Left hindlimb (tissue), 1 donor: ENCODE results near the gene SCYGR8.
"Not testable (repeated sequence)": the region's sequence is repeated elsewhere in the genome, so short reads cannot be mapped to it uniquely, and the experiment has no call there.

Experiments
- DNase-seq: peaks from one replicate; pipeline ENCODE4 v3.0.0-alpha.2; 2018

SCYGR8 gene

GRCh38 chr2:227745594-227745993 is at the start of gene SCYGR8:
Gene SCYGR8, plus strand, starts transcription at chr2:227745894. Its CDS starts 0 bp downstream, at chr2:227745894.
- DNase-seq, result no peak

- no peak for DNase-seq
Measured at GRCh38 chr2:227696990-227697679, 48.6 kb upstream of the SCYGR8 start.

DNA sequence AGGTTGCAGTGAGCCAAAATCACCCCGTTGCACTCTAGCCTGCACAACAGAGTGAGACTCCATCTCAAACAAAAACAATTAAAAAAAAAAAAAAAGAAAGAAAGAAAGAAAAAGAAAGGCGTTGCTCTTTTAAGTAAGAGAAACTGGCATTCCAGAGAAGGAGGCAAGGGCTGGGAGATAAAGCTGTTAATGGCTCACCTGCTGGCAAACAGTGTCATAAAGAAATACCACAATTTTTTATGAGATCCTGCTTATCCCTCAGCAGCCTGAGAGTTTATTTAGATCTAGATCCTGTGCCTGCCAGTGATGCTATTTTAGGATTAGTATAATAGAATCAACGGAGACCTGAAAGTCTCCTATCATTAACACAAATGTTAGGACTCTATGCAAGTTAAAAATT is 44.1 kb upstream of the SCYGR8 start:
- no peak for DNase-seq

DNA sequence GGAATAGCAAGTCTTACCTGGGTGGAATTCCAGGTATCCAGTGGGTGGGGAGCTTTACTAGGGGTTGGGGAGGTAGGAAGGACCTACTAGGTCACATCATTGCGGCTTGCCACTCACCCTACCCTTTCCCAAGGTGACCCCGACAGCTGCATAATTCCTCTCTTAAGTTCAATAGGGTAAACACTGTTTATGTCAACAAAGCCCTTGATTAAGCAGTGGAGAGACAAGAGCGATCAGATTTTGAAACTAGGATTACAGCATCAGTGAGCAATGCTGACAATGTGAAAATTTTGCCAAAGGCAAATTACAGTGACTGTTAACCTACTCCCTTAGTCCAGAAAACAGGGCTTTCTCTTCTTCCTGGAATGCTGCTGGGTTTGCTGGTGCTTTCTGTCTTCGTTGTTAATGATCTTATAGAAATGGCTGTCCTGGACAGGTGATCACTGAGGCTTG is 42.4 kb upstream of the SCYGR8 start:
- no peak for DNase-seq

DNA sequence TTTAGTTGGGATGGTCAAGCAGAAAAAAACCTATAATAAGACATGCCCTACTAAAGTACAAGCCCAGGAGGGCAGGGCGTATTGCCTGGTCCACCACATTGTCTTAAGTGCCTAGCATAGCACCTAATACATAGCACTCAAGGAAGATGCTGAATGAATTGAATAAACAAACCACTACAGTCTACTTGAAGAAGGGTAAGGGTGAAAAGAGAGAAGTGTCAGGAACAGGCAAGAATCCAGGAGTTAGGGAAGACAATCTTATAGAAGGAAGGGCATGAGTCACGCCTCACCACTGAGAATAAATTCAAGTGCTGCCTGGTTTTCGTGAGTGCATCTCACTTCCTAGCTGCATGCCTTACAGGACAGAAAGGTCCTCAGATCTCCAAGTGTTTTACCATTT is 41.7 kb upstream of the SCYGR8 start:
- no peak for DNase-seq

GRCh38 chr2:227706859-227707258 is 38.8 kb upstream of the SCYGR8 start:
- DNase-seq, result no peak

- DNase-seq, result no peak
Measured at GRCh38 chr2:227707390-227707789, 38.3 kb upstream of the SCYGR8 start.

DNA sequence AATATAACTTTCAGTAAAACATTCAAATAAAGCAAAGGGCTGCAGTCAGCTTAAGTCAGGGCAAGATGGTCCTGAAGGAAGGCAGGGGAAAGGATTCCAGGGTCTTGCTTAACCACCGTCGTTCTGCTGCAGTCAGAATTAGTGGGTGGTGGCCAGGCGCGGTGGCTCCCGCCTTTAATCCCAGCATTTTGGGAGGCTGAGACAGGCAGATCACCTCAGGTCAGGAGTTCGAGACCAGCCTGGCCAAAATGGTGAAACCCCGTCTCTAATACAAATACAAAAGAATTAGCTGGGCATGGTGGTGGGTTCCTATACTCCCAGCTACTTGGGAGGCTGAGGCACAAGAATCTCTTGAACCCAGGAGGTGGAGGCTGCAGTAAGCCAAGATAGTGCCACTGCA is 34.7 kb upstream of the SCYGR8 start:
- no peak for DNase-seq

DNA sequence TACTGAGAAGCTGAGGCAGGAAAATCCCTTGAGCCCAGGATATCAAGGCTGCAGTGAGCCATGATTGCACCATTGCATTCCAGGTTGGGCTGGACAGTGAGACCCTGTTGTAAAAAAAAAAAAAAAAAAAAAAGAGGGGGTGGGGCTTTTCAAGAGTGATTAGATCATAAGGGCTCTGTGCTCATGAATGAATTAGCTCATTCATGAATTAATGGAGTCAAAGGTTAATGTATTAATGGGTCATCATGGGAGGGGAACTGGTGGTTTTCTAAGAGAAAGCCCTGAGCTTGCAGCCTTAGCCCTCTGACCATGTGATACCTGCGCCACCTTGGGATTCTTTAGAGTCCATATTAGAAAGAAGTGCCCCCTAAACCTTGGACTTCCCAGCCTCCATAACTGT is 32.4 kb upstream of the SCYGR8 start:
- DNase-seq, result no peak

DNA sequence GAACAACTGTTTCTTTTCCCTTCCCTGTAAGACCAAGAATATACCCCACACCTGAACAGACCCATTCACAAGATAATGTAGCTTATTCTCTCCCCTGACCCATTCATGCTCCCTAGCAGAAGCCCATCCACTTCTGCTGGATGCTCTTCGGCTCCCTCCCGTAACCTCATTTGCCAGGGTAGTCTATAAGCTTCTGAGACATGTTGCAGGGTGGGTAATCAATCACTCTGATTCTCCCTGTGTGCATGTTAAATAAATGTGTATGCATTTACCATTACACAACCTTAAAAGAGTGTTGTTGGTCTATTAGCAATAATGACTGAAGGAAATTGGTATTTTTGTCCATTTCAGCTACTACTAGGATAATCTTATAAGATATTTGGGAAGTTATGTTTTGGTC is 29.2 kb upstream of the SCYGR8 start:
- no peak for DNase-seq

GRCh38 chr2:227717687-227718567 is 27.8 kb upstream of the SCYGR8 start, which contains the start of gene SLC19A3:
Gene SLC19A3, minus strand, starts transcription at chr2:227718028. Its CDS starts 15,710 bp downstream, at chr2:227702318.
- peak; percentile 95 for DNase-seq

DNA sequence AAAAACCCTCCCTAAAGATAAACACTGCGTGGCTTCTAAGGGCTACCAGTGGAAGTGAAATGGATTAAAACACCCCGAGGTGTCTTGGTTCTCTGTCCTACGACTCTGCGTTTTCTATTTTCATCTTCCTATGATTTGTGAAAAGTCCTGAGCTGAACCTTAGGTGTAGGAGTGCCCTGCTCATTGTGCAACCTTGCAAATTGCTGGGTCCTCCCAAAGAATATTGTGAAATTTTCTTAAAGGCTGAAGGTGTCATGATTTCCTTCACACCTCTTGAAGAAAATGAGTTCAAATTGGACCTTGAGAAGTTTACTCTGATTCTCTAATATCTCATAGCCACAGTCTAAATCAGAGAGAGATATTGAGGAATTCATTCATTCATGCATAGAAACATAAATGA is 26.1 kb upstream of the SCYGR8 start:
- no peak for DNase-seq

DNA sequence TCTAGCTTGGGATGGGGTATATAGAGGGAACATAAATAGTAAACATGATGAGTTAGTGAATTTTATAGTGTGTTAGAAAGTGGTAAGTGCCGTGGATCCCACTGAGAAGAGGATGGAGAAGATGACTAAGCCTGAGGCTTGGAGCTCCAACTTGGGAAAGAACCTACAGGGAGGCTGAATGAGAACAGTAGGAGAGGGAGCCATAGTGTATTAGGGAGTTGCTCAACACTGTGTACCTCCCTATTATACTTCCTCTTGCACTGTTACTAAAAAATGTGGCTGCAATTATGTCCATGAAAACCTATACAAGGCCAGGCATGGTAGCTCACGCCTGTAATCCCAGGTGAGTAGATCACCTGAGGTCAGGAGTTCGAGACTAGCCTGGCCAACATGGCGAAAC is 25.0 kb upstream of the SCYGR8 start:
- no peak for DNase-seq

- not testable (repeated sequence) for DNase-seq
Measured at GRCh38 chr2:227722821-227723220, 22.9 kb upstream of the SCYGR8 start.

DNA sequence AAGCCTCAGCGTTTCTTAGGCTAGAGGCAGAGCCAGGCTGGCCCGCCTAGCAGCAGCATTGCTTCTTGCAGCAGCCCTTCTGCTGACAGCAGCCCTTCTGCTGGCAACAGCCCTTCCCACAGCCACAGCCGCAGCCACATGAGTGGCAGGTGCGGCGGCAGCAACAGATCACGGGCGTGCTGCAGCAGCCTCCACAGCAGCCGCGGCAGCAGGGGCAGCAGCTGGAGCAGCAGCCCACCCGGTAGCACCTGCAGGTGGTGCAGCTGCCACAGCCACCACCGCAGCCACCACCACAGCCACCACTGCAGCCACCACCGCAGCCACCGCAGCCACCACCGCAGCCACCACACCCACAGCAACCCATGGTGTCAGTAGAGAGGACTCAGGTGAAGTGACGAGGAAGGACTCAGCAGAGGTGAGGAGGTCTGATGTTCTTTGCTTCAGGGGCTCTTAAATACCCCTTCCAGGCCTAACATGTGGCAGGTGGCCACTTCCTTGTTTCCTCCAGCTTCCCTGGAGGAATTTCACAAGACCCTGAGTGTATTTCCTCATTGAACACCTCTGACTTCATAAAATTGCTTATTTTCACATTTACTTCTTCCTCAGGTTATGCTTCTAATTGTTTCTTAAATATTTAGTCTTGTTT is 21.2 kb upstream of the SCYGR8 start, which contains the start of gene SCYGR6:
Gene SCYGR6, minus strand, starts transcription at position 364 of the 646 bp plus-strand sequence. Its CDS starts 0 bp downstream, at position 364.
- no peak for DNase-seq

- no peak for DNase-seq
Measured at GRCh38 chr2:227728035-227728434, 17.7 kb upstream of the SCYGR8 start, which contains the start of gene SCYGR7. Gene SCYGR7, plus strand, starts transcription at chr2:227728335. Its CDS starts 0 bp downstream, at chr2:227728335.

DNA sequence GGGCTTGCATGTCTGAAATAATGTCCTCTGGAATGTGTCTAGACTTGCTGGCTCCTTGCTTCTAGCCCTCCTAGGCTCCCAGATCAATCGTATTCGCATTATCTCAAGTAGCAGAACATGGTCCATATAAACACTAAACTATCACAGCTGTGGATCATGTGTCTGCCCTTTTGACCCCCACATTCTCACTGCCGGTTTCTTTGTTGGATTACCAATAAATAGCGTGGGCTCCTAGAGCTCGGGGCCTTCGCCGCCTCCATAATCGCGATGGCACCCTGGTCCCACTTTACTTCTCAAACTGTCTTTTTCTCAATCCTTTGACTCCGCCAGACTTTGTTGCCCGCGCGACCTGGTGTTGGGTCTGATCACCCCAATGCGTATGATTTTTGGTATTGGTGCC is 6.3 kb upstream of the SCYGR8 start:
- DNase-seq, result no peak

DNA sequence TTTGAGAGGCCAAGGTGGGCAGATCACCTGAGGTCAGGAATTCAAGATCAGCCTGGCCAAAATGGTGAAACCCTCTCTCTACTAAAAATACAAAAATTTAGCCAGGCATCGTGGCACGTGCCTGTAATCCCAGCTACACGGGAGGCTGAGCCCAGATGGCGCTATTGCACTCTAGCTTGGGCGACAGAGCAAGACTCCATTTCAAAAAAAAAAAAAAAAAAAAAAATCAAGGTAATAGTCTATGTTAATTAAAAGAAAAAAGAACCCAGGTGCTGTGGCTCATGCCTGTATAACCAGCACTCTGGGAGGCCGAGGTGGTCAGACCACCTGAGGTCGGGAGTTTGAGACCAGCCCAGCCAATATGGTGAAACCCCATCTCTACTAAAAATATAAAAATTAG is 5.0 kb upstream of the SCYGR8 start:
- not testable (repeated sequence) for DNase-seq

GRCh38 chr2:227748079-227748478 is 2.4 kb downstream of the SCYGR8 start:
- no peak for DNase-seq

GRCh38 chr2:227756261-227756660 is 10.6 kb downstream of the SCYGR8 start:
- not testable (repeated sequence) for DNase-seq

DNA sequence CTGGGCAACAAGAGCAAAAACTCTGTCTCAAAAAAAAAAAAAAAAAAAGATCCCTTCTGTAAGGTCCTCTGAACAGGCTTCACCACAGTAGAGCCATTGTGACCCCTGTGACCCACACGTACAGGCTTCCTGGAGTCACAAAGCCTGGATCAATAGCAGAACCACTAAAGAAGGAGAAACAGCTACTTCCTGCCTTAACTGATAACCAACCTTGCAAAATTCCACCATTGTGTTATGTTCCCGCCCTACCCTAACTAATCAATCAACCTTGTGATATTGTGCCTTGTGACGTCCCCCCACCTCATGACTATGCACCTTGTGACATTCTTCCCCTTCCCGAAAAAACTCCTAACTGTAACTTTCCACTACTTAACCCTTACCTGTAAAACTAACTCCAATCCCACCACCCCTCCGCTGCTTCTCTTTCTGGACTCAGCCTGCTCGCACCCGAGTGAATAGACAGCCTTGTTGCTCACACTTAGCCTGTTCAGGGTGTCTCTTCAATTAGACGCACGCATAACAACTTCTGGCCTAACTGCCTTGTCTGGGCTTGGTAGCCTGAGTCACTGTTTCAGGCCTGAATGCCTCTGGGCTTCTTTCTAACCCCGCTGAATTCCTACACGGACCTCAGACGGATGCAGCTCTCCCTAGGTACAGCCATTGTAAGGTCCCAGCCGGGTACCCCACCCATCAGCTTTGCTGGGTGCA is 13.9 kb downstream of the SCYGR8 start:
- no peak for DNase-seq

DNA sequence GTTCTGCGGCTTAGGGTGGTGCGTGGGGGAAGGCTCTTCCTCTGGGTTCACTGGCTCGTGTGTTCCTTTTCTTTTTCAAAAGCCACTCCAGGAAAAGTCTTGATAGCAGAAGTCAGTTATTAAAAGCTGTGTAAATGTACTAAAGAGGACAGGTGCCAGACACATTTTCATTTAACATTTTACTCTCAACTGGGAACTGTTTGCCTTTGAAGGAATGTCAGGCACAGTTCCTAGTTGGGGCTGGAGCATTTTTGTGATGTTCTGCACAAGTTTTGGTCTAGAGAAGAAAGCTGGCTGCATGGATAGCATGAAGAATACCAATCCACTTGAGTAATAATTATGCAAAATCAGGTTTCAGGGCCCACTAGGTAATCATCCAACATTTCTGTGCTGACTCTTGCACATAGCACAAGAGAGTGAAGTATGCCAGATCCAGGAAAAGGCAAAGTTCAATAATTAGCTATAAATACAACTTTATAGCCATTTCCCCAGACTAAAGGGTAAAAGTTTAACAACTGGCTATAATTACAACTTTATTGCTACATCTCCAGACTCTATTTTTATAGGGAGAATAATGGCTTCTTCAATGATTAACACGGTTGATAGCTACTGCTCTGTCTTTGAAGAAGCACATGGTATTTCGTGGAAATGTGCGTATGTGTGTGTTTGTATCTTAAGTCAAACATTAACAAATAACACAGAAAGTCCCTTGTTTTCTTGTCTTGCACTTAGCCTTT is 16.2 kb downstream of the SCYGR8 start:
- peak; percentile 35 for DNase-seq
